Measurements from ENCODE around the gene RNF32.

The RNF32 gene

GRCh38 chr7:156657681-156658080 lies 17.1 kb downstream of the RNF32 start:
- no peak for DNase-seq (ENCODE audit: low read depth)
- H3K4me3 ChIP-seq (ENCODE audit: low read depth, low read length), result no peak overlapping the region
- TF ChIP-seq CTCF (conservative IDR thresholded peaks at IDR 0.05; ENCODE audit: low read depth, low read length), result no peak

- no peak for DNase-seq (ENCODE audit: low read depth)
- no peak for TF ChIP-seq CTCF (conservative IDR thresholded peaks at IDR 0.05; ENCODE audit: low read depth, low read length)
- no peak overlapping the region for H3K4me3 ChIP-seq (ENCODE audit: low read depth, low read length)
Measured at GRCh38 chr7:156659203-156659602, 18.6 kb downstream of the RNF32 start.

- no peak for DNase-seq (ENCODE audit: low read depth)
Measured at GRCh38 chr7:156659961-156660360, 19.4 kb downstream of the RNF32 start.

GRCh38 chr7:156661637-156662036 lies 21.1 kb downstream of the RNF32 start:
- TF ChIP-seq CTCF (conservative IDR thresholded peaks at IDR 0.05; ENCODE audit: low read depth, low read length), result no peak
- DNase-seq (ENCODE audit: low read depth), result no peak
- no peak overlapping the region for H3K4me3 ChIP-seq (ENCODE audit: low read depth, low read length)

More at GRCh38 chr7:156659961-156660360, 19.4 kb downstream of the RNF32 start:
- no peak for TF ChIP-seq CTCF (conservative IDR thresholded peaks at IDR 0.05; ENCODE audit: low read depth, low read length)
- no peak overlapping the region for H3K4me3 ChIP-seq (ENCODE audit: low read depth, low read length)

- DNase-seq (ENCODE audit: low read depth), result no peak
- H3K4me3 ChIP-seq (ENCODE audit: low read depth, low read length), result no peak overlapping the region
- TF ChIP-seq CTCF (conservative IDR thresholded peaks at IDR 0.05; ENCODE audit: low read depth, low read length), result no peak
Measured at GRCh38 chr7:156662277-156662676, 21.7 kb downstream of the RNF32 start.

GRCh38 chr7:156665101-156665500 lies 24.5 kb downstream of the RNF32 start:
- TF ChIP-seq CTCF (conservative IDR thresholded peaks at IDR 0.05; ENCODE audit: low read depth, low read length), result no peak
- no peak overlapping the region for H3K4me3 ChIP-seq (ENCODE audit: low read depth, low read length)
- DNase-seq (ENCODE audit: low read depth), result peak; percentile 28

- TF ChIP-seq CTCF (conservative IDR thresholded peaks at IDR 0.05; ENCODE audit: low read depth, low read length), result no peak
- H3K4me3 ChIP-seq (ENCODE audit: low read depth, low read length), result no peak overlapping the region
- no peak for DNase-seq (ENCODE audit: low read depth)
Measured at GRCh38 chr7:156666368-156667109, 26.0 kb downstream of the RNF32 start.

Measured in choroid plexus epithelial cell (primary cell).